ENCODE data around the gene MAPK9. TPM values are rescaled to one million over a fixed set of nuclear protein-coding genes. Genes with fewer than 3 reads are reported as not detected.

Gene MAPK9
- total RNA-seq, 1 experiment from 2014 or later = 43.4 TPM

- Histone ChIP-seq H4K20me1 (ENCODE audit: insufficient read depth) (no peaks in the 10 kb centered on the region), H3K4me2 (ENCODE audit: low read length) (no peak overlapping the region), H3K9me3 (ENCODE audit: control insufficient read depth in 1 of 2, insufficient read depth in 1 of 2, low read depth in 1 of 2, low read length in 2 of 2) (no peaks in the 10 kb centered on the region), H3K36me3 (ENCODE audit: control insufficient read depth in 1 of 2, insufficient read depth in 2 of 2, low read length in 2 of 2) (peaks cover 3 to 24% of the 10 kb centered on the region in 2 experiments; a peak in 3 of 4 replicates), H3K9ac (ENCODE audit: low read length) (no peak overlapping the region), H3K27me3 (ENCODE audit: insufficient read depth, low read length) (no peaks in the 10 kb centered on the region), H3K9me2 (ENCODE audit: insufficient read depth) (no peaks in the 10 kb centered on the region), H3K4me1 (ENCODE audit: control insufficient read depth in 1 of 2, insufficient read depth in 2 of 2, low read length in 2 of 2) (no peaks in the 10 kb centered on the region), H3K79me2 (ENCODE audit: insufficient read depth, low read length) (no peaks in the 10 kb centered on the region), H3K27ac (ENCODE audit: low read depth, low read length) (no peak overlapping the region), H3K4me3 (replicated peaks in 1 of 2; ENCODE audit: low read depth in 1 of 2, low read length in 2 of 2) (no peak overlapping the region), H2AFZ (ENCODE audit: low read depth, low read length, poor library complexity, severe bottlenecking) (no peak overlapping the region)
- no peak for DNase-seq (ENCODE audit: low read depth, low spot score)
- ChIA-PET RAD21 (ENCODE audit: low non-redundant PET in 1 of 2, low total read pairs in 2 of 2, uncharacterized antibody in 2 of 2, unreplicated experiment in 2 of 2) (no interaction called here), CTCF (no interaction called here), POLR2A (no interaction called here)
- ATAC-seq = no peak
- BruUV-seq (replicated peaks) = no TSS peak
- intact Hi-C loops (cut with micrococcal nuclease) = no loop called here
- TF ChIP-seq YY1 (IDR thresholded peaks at IDR 0.05; ENCODE audit: extremely low read depth, insufficient replicate concordance, low read depth, low read length) (no peak), ATF3 (IDR thresholded peaks at IDR 0.05) (no peak), ZNF274 (IDR thresholded peaks at IDR 0.05; ENCODE audit: low read depth, low read length) (no peak), CEBPB (IDR thresholded peaks at IDR 0.05; ENCODE audit: low read depth) (no peak), CBX3 (IDR thresholded peaks at IDR 0.05; ENCODE audit: low read depth) (no peak), ELF1 (IDR thresholded peaks at IDR 0.05; ENCODE audit: borderline replicate concordance, low read depth) (no peak), SP1 (IDR thresholded peaks at IDR 0.05; ENCODE audit: low read depth) (no peak), MAX (IDR thresholded peaks at IDR 0.05) (no peak)
These were observed 53.3 kb downstream of the MAPK9 start for GRCh38 chr5:180238631-180239030.

GRCh38 chr5:180235846-180236245 is 56.0 kb downstream of the MAPK9 start:
- no peak for DNase-seq (ENCODE audit: low read depth, low spot score)
- no peak overlapping the region for H3K4me3 ChIP-seq (replicated peaks in 1 of 2; ENCODE audit: low read depth in 1 of 2, low read length in 2 of 2)
- H4K20me1 ChIP-seq (ENCODE audit: insufficient read depth) = no peaks in the 10 kb centered on the region
- H3K4me1 ChIP-seq (ENCODE audit: control insufficient read depth in 1 of 2, insufficient read depth in 2 of 2, low read length in 2 of 2) = no peaks in the 10 kb centered on the region; a peak in 1 of 4 replicates
- H3K9me3 ChIP-seq (ENCODE audit: control insufficient read depth in 1 of 2, insufficient read depth in 1 of 2, low read depth in 1 of 2, low read length in 2 of 2) = no peaks in the 10 kb centered on the region
- H3K27ac ChIP-seq (ENCODE audit: low read depth, low read length) = no peak overlapping the region
- H3K9me2 ChIP-seq (ENCODE audit: insufficient read depth) = no peaks in the 10 kb centered on the region
- no TSS peak for BruUV-seq (replicated peaks)
- intact Hi-C loops (cut with micrococcal nuclease) = no loop called here
- H3K4me2 ChIP-seq (ENCODE audit: low read length) = no peak overlapping the region
- RAD21 ChIA-PET (ENCODE audit: low non-redundant PET in 1 of 2, low total read pairs in 2 of 2, uncharacterized antibody in 2 of 2, unreplicated experiment in 2 of 2) = no interaction called here
- peaks cover 3 to 20% of the 10 kb centered on the region in 2 experiments; a peak in 3 of 4 replicates for H3K36me3 ChIP-seq (ENCODE audit: control insufficient read depth in 1 of 2, insufficient read depth in 2 of 2, low read length in 2 of 2)
- H3K9ac ChIP-seq (ENCODE audit: low read length) = no peak overlapping the region
- no peaks in the 10 kb centered on the region for H3K27me3 ChIP-seq (ENCODE audit: insufficient read depth, low read length)
- ATAC-seq = no peak
- H2AFZ ChIP-seq (ENCODE audit: low read depth, low read length, poor library complexity, severe bottlenecking) = no peak overlapping the region
- POLR2A ChIA-PET = no interaction called here
- CTCF ChIA-PET = interaction anchor here (0.8 kb wide), 1 partner anchor 93 kb away, joined by 3 read pairs; no protein-coding TSS in a partner anchor
- no peaks in the 10 kb centered on the region for H3K79me2 ChIP-seq (ENCODE audit: insufficient read depth, low read length)
- TF ChIP-seq SP1 (IDR thresholded peaks at IDR 0.05; ENCODE audit: low read depth) (no peak), YY1 (IDR thresholded peaks at IDR 0.05; ENCODE audit: extremely low read depth, insufficient replicate concordance, low read depth, low read length) (no peak), ATF3 (IDR thresholded peaks at IDR 0.05) (no peak), CTCF (IDR thresholded peaks at IDR 0.05 in 2 of 3, conservative IDR thresholded peaks at IDR 0.05 in 1 of 3; ENCODE audit: borderline replicate concordance in 1 of 3, insufficient read depth in 1 of 3, low read depth in 2 of 3, low read length in 2 of 3) (no peak), ZFX (IDR thresholded peaks at IDR 0.05) (no peak), MAX (IDR thresholded peaks at IDR 0.05) (no peak), EZH2 (IDR thresholded peaks at IDR 0.05) (no peak), JUND (IDR thresholded peaks at IDR 0.05) (no peak), TCF7L2 (IDR thresholded peaks at IDR 0.05; ENCODE audit: borderline replicate concordance, extremely low read depth, insufficient read depth, insufficient read length) (no peak), POLR2AphosphoS5 (IDR thresholded peaks at IDR 0.05; ENCODE audit: low read depth, low read length) (no peak), ZBTB33 (IDR thresholded peaks at IDR 0.05; ENCODE audit: extremely low read depth, insufficient replicate concordance, low read length) (no peak), ZNF274 (IDR thresholded peaks at IDR 0.05; ENCODE audit: low read depth, low read length) (no peak)

Data from HCT116 (cell line).